Activated CD8-positive, alpha-beta T cell treated with anti-CD3 and anti-CD28 coated beads for 36 hours (primary cell): Measurements from ENCODE around the gene HSD17B3. TPM values are rescaled to one million over a fixed set of nuclear protein-coding genes. Genes with fewer than 3 reads are reported as not detected.

Source experiments
- ATAC-seq: fragments of 200-7000 bp; cut with Tn5 transposase; one replicate; pipeline ENCODE4 v1.10.0; 2021; ENCODE audit warnings: mild to moderate bottlenecking, moderate library complexity
- CTCF ChIA-PET: fragments of 350-600 bp; sonication (Branson Sonifier 250); formaldehyde crosslinking; loops from one replicate; lab custom pipeline; 2021; ENCODE audit warnings: antibody characterized with exemption; lab: Charles Lee
- POLR2A ChIA-PET: fragments of 350-600 bp; sonication (Branson Sonifier 250); formaldehyde crosslinking; loops from one replicate; lab custom pipeline; 2021; ENCODE audit warnings: antibody characterized with exemption; lab: Charles Lee
- DNase-seq: peaks from one replicate; pipeline ENCODE4 v3.0.0-alpha.2; 2020
- H3K27ac Mint-ChIP-seq: one replicate; pipeline ENCODE4 v1.8.0; 2021; ENCODE audit warnings: mild to moderate bottlenecking, mixed read lengths
- H3K27me3 Mint-ChIP-seq: one replicate; pipeline ENCODE4 v1.8.0; 2021; ENCODE audit warnings: mixed read lengths
- H3K36me3 Mint-ChIP-seq: one replicate; pipeline ENCODE4 v1.8.0; 2021; ENCODE audit warnings: low read depth, mixed read lengths
- H3K4me1 Mint-ChIP-seq: one replicate; pipeline ENCODE4 v1.8.0; 2021; ENCODE audit warnings: low read depth, mixed read lengths
- H3K4me3 Mint-ChIP-seq: one replicate; pipeline ENCODE4 v1.8.0; 2021; ENCODE audit warnings: mild to moderate bottlenecking, moderate library complexity, mixed read lengths
- H3K9me3 Mint-ChIP-seq: one replicate; pipeline ENCODE4 v1.8.0; 2021; ENCODE audit warnings: mixed read lengths
- CTCF ChIP-seq: fragments of 200-600 bp; IDR thresholded peaks from one replicate; pipeline ENCODE4 v1.8.0; 2022; ENCODE audit warnings: antibody characterized with exemption, mild to moderate bottlenecking
- intact Hi-C: fragments of 100-400 bp; cut with micrococcal nuclease; formaldehyde crosslinking; loops from one replicate; pipeline ENCODE4 v1.10.0; 2022
- total RNA-seq, 2 experiments: library from RNA; stranded (reverse); gene quantifications; one replicate each; pipeline ENCODE4 v1.2.3, GENCODE V29; 2021

The HSD17B3 gene
- total RNA-seq, 2 experiments from 2014 or later, result not detected

DNA sequence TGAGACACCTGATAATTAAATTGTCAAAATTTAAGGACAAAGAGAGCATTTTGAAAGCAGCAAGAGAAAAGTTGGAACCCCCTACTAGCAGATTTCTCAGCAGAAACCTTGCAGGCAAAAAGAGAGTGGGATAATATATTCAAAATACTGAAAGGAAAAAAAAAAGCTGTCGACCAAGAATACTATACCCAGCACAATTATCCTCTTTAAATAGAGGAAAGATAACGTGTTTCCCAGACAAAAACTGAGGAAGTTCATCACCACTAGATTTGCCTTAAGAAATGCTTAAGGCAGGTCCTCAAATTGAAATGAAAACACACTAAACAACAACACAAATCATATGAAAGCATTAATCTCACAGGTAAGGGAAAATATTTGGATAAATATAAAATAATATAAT, 27.0 kb downstream of the HSD17B3 start:
- peaks cover 28% of the 10 kb centered on the region for H3K9me3 Mint-ChIP-seq
- peaks cover 5% of the 10 kb centered on the region for H3K36me3 Mint-ChIP-seq
- CTCF ChIA-PET, result no interaction called here
- no peak overlapping the region for H3K4me3 Mint-ChIP-seq
- no peaks in the 10 kb centered on the region for H3K4me1 Mint-ChIP-seq
- no peak for ATAC-seq
- H3K27me3 Mint-ChIP-seq, result no peaks in the 10 kb centered on the region
- no peak for TF ChIP-seq CTCF
- POLR2A ChIA-PET, result no interaction called here
- no peak for DNase-seq
- H3K27ac Mint-ChIP-seq, result no peak overlapping the region
- intact Hi-C loops, result no loop called here

DNA sequence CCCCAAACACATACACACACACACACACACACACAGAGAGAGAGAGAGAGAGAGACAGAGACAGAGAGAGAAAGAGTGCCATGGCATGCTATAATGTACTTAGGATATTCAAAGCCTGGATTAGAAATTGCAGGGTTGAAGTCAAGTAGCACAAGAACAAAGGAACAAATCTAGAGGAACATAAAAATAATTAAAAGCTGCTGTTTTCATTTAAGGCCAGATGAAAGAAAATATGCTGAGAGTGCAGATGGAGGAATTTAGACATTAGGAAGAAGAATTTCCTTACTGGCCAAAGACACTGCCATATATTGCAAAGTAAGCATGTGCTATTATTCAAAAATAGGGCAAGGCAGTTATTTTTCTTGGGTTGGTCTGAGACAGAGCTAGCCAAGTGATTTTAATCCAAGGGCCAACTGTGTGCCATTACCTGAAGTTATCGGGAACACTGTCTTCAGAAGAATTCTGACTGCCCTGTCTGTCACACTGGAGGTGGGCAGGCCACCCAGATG, 31.7 kb downstream of the HSD17B3 start:
- TF ChIP-seq CTCF, result no peak
- Mint-ChIP-seq H3K4me1 (no peaks in the 10 kb centered on the region), H3K27me3 (peaks cover 1% of the 10 kb centered on the region), H3K27ac (no peak overlapping the region), H3K9me3 (peaks cover 18% of the 10 kb centered on the region), H3K4me3 (no peak overlapping the region), H3K36me3 (peaks cover 5% of the 10 kb centered on the region)
- no peak for DNase-seq
- POLR2A ChIA-PET, result interaction anchor here (1.1 kb wide), 1 partner anchor 15 kb away, joined by 3 read pairs; no protein-coding TSS in a partner anchor
- CTCF ChIA-PET, result no interaction called here
- no peak for ATAC-seq
- intact Hi-C loops, result no loop called here

GRCh38 chr9:96258967-96259366, 43.0 kb downstream of the HSD17B3 start:
- H3K4me1 Mint-ChIP-seq, result peaks cover 8% of the 10 kb centered on the region
- no peak for ATAC-seq
- ChIA-PET CTCF (interaction anchor here (2.3 kb wide), 1 partner anchor 14 kb away, joined by 10 read pairs; no protein-coding TSS in a partner anchor), POLR2A (interaction anchor here (1.7 kb wide), 1 partner anchor 15 kb away, joined by 4 read pairs; no protein-coding TSS in a partner anchor)
- no peak overlapping the region for H3K4me3 Mint-ChIP-seq
- no peaks in the 10 kb centered on the region for H3K9me3 Mint-ChIP-seq
- H3K36me3 Mint-ChIP-seq, result no peaks in the 10 kb centered on the region
- intact Hi-C loops, result no loop called here
- TF ChIP-seq CTCF, result no peak
- H3K27ac Mint-ChIP-seq, result no peak overlapping the region
- DNase-seq, result no peak
- H3K27me3 Mint-ChIP-seq, result peaks cover 14% of the 10 kb centered on the region

GRCh38 chr9:96256800-96257199, 45.2 kb downstream of the HSD17B3 start:
- intact Hi-C loops, result no loop called here

More at GRCh38 chr9:96256800-96257199, 45.2 kb downstream of the HSD17B3 start:
- TF ChIP-seq CTCF, result no peak
- ChIA-PET POLR2A (no interaction called here), CTCF (no interaction called here)
- peak; percentile 8 for DNase-seq
- no peak overlapping the region for H3K27ac Mint-ChIP-seq
- peaks cover 22% of the 10 kb centered on the region for H3K27me3 Mint-ChIP-seq
- H3K36me3 Mint-ChIP-seq, result no peaks in the 10 kb centered on the region
- no peak overlapping the region for H3K4me3 Mint-ChIP-seq
- peaks cover 17% of the 10 kb centered on the region for H3K4me1 Mint-ChIP-seq
- ATAC-seq, result no peak
- no peaks in the 10 kb centered on the region for H3K9me3 Mint-ChIP-seq
